K562 (cell line): ENCODE results near the gene CBFA2T2. TPM values are rescaled to one million over a fixed set of nuclear protein-coding genes. Genes with fewer than 3 reads are reported as not detected.

Source experiments
- ARID4B ChIP-seq: sonication (generic); formaldehyde crosslinking; IDR thresholded peaks from 2 replicates; pipeline ENCODE4 v1.8.0; 2022; ENCODE audit warnings: mild to moderate bottlenecking, missing genetic modification reagents
- ATF1 ChIP-seq, 2 experiments: fragments of 450-650 bp in 1 of 2; IDR thresholded peaks; 2 replicates each; pipeline ENCODE4 v1.6.1; 2016; ENCODE audit warnings: missing compliant biosample characterization in 1 of 2, missing genetic modification characterization in 1 of 2
- CCAR2 ChIP-seq: fragments of 200-400 bp; formaldehyde crosslinking; IDR thresholded peaks from 2 replicates; pipeline ENCODE4 v1.6.1; 2017; ENCODE audit warnings: mild to moderate bottlenecking, low read depth, low read length
- FOXA3 ChIP-seq, 2 experiments: fragments of 450-650 bp in 1 of 2; sonication (generic) in 1 of 2; formaldehyde crosslinking; IDR thresholded peaks in 1 of 2; conservative IDR thresholded peaks in 1 of 2; 2 replicates each; pipeline versions ENCODE4 v1.4.0 to v1.8.0; 2020 to 2022; ENCODE audit warnings: mild to moderate bottlenecking in 2 of 2, missing genetic modification reagents in 1 of 2
- MBD1 ChIP-seq: fragments of 250-450 bp; sonication (Bioruptor Pico); IDR thresholded peaks from 2 replicates; pipeline ENCODE4 v1.8.0; 2022; ENCODE audit warnings: inconsistent platforms
- TAF9B ChIP-seq: fragments of 450-650 bp; IDR thresholded peaks from 2 replicates; pipeline ENCODE4 v1.6.1; 2018; ENCODE audit warnings: mild to moderate bottlenecking; ENCODE audit not compliant: partially characterized antibody
- TARDBP ChIP-seq: fragments of 450-650 bp; IDR thresholded peaks from 2 replicates; pipeline ENCODE4 v1.6.1; 2016
- ZBTB17 ChIP-seq: fragments of 450-650 bp; formaldehyde crosslinking; IDR thresholded peaks from 2 replicates; pipeline ENCODE4 v1.4.0; 2020; ENCODE audit warnings: mild to moderate bottlenecking
- ZNF764 ChIP-seq: fragments of 250-450 bp; sonication (Bioruptor Pico); IDR thresholded peaks from 2 replicates; pipeline ENCODE4 v1.4.0; 2020; ENCODE audit warnings: low read depth, mild to moderate bottlenecking, moderate library complexity
- polyA plus RNA-seq, 8 experiments: library from polyadenylated mRNA; depleted of rRNA in 4 of 8; stranded (reverse) in 5 of 8; unstranded in 3 of 8; fragments of >200 nt; fragmentation: Nextera tagmentation in 2 of 8; fragmentation: Illumina TruSeq in 1 of 8; extraction: Ambion mirVana in 2 of 8; extraction: Trizol in 1 of 8; gene quantifications; 2 replicates each; pipeline versions ENCODE4 v1.2.1 to v1.2.3, GENCODE V29; 2011 to 2014; ENCODE audit warnings: inconsistent platforms in 1 of 8, missing spikeins in 1 of 8
- total RNA-seq, 7 experiments: library from RNA; depleted of rRNA in 6 of 7; stranded (reverse); fragments of >200 nt in 6 of 7; fragmentation: Illumina TruSeq in 2 of 7; extraction: Trizol in 2 of 7; gene quantifications; 2 replicates each; pipeline versions ENCODE4 v1.2.1 to v1.2.3, GENCODE V29; 2011 to 2021; ENCODE audit warnings: low replicate concordance in 1 of 7

CBFA2T2 gene
- total and polyA plus RNA-seq, 9 of the 15 experiments (the other 6 are each of a cell fraction or from before 2014, with no cell fraction given): 0.27 to 9.6 (median 5.8) TPM

- TF ChIP-seq FOXA3 (CRISPR knock-in tag; conservative IDR thresholded peaks at IDR 0.05 in 1 of 2, IDR thresholded peaks at IDR 0.05 in 1 of 2) (peak; percentile 87 to 97), TARDBP (no peak), ZNF764 (CRISPR knock-in tag) (no peak), MBD1 (no peak), ATF1 (CRISPR knock-in tag; IDR thresholded peaks at IDR 0.05) (no peak), ATF1 (tag; IDR thresholded peaks at IDR 0.05) (peak; percentile 71), TAF9B (no peak), CCAR2 (no peak), ARID4B (no peak), ZBTB17 (CRISPR knock-in tag) (no peak)
Observed at GRCh38 chr20:33561692-33562601, 72.1 kb downstream of the CBFA2T2 start (continued).
